NCI-H146 treated with DMSO at 0.1 percent for 48 hours (cell line): ENCODE data around the gene FIGN.

Experiments used
- DNase-seq: peaks from one replicate; lab custom pipeline; 2025; ENCODE audit not compliant: unreplicated experiment; lab: John Stamatoyannopoulos, UW

FIGN gene

DNA sequence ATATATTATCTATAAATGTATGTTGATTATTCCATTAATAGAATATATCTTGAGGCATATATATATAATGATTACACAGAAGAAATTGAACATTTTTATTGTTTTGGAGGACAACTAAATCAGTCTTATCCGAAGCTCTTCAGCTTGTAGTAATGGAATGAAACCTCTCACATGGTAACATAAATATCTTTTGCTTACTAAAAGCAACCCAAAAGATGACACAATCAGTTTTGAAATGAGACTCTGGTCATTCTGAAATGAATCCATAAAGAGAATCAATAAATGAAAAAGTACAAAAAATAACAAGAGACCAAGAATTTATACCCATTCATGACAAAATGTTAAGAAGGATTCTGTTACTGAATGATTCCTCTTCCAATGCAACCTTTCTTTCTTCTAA is 110.2 kb downstream of the FIGN start:
- no peak for DNase-seq

DNA sequence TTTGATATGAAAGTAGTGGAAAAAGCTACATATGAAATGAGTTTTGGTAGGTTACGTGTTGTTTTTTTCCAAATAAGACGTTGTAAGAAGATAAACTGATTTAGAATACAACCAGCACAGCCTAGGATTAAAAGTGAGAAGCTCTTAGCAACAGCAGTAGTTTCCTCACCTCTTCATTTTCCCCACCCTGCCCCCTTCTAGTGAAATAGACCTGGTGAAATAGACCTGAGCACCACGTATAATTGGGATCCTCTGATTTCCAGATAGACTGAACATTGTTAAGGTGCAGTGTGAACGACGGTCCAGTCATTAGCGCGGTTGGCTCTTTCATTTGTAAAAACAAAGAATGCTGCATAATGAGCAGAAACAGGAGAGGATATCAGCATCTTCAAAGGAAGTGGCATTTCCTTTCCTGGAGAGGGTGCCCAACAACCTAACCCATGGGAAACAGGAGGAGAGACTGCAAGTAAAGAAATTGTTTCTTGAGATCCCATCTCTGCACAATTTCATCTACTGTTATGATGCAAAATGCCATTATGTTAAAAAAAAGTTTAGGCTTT is 114.3 kb downstream of the FIGN start:
- no peak for DNase-seq

DNA sequence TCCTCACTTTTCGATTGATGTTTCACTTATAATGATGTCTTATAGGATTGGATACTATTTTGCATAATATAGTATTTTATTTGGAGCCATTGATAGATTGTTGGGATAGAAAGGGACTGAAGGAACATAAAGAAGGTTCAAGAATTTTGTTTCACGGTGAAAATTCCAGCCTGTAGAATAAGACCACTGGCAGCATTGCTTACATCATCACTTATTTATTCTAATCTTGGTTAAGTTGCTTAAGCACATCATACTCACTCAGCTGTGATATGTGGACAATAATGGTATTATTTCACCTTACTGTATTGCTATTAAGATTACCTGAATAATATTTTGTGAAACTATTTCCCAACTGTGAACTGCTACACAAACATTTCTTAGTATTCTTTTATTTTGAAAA is 118.3 kb downstream of the FIGN start:
- DNase-seq: no peak

DNA sequence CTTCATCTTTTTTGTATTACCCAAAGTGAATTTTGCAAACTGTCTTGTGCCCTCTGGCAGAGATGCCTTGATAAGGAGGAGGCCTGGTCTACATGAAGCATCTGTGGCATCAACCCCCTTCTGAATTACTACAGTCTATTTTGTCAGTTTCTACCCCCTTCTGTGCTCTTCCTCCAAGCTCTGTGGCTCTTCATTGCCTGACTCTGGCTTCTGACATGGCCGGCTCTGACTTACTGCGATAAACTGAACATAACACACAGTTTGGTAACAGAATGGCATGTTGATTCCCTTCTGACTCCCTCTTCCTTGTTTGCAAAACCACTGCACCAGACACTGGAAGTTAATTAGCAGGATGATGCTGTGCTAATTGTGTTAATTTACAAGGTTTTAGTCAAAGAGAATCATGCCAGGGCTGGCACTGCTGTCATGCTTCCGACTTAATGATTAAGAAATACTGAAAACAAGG is 122.5 kb downstream of the FIGN start:
- DNase-seq: no peak

DNA sequence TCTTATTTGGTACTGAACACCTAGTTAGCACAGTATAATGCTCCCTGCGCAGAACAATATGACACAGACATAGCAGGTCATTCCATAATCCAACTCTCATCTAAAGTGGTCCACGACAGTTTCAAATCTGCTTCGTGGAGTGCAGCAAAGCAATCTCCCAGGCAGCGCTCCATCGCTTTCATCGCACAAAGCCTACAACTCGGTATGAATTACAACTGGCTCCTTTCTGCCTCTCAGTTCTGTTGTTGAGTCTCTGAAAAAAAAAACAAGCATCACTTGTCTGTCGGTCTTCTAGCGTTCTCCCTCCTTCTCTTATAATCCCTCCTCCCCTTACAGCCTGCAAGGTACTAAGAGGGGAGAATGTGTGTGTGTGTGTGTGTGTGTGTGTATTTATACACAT is 123.5 kb downstream of the FIGN start:
- no peak for DNase-seq

DNA sequence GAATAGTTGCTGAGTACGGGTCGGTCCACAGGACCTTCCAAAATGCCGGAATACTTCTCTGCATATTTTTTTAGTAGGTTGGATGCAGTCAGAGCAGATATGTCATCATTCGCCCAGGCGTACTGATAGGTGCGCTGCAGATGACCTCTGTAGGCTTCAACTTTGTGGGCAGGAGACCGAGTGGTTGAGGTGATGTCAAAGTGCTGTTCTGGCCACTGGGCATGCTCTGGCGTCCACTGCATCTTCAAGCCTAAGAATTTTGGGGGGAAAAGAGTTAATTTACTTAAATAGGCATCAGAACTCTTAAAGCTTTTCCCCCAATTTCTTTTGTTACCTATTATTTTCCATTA is 124.3 kb downstream of the FIGN start:
- no peak for DNase-seq

DNA sequence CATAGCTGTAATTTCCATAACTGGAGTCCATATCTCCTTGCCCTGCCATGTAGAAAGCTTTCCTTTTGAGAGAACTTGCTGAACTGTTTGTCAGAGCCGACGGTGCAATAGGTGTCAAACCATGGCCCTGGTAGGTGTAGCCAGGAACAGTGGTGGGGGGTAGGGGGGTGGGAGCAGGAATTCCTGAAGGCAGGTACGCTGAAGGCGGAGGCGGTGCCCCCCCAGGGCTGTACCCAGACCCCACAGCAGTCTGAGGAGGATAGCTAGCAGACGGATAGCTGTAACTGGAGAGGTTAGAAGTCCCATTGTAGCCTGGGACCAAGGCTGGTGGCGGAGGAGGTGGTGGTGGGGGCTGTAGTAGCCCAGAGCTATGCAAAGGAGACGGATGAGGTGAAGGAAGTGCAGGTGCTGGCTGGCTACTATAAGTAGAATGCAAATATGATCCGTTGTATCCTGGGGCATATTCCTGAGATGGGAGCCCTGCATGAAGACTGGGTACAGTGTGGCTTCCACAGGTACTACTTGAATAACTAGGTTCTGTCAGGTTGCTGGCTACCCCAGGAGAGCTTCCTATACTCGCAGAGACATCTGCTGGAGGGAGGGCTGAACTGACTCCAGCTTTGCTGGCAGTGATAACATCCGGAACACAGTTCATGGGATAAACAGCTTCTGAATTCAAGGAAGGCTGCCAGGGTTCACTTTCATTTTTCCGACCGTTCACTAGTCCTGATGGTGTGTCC is 124.8 kb downstream of the FIGN start:
- DNase-seq: no peak

DNA sequence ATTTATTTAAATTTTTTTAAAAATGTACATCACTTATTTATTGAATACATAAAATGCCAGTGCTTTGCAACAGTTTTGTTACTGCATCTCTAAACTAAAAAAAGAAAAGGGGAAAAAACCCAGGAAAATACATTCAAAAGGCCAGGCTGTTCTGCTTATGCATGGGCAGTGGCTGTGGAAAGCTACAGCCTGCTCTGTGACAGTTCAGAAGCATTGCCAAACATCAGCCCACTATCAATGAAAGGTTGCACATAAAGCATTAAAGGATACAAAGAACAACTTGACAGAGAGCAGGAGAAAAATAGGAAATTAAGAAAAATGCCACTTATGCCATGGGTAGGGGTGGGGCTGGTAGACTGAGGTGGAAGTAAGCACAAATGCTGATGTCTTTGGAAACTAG is 128.2 kb downstream of the FIGN start:
- DNase-seq: no peak

DNA sequence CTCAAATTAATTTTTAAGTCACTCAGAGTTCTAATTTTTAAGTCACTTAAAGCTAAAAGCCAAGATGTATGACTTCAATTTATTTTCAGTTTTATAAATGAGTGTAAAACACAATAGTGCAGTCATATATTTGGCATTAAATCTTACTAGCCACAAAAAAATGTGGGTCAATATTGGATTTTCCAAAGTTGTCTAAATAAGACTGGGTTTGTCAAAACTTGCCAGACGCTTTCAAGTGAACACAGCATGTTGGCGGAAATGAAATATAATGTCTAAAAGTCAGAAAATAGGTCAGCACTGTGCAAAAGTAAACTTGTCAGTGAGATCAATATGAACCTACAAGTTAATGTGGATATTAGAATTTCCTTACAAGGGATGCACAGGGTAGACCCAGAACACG is 128.9 kb downstream of the FIGN start:
- no peak for DNase-seq

DNA sequence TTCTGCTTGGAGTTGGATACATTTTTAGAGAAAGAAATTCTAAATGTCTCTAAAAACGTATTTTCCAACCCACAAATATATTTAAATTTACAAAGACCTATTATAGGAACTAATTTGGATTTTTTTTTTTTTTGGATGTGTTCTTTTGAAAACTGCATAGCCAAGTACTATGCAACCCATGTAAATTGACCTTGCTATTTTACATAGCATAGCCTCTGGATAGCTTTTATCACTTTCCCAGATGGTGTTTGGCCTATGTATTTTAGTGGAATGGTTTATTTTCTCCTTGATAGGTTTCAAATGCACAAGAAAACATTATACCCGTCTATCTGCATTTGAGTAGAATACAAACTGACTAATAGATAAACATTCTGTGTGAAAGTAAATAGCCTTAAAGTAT is 130.0 kb downstream of the FIGN start:
- DNase-seq: no peak

DNA sequence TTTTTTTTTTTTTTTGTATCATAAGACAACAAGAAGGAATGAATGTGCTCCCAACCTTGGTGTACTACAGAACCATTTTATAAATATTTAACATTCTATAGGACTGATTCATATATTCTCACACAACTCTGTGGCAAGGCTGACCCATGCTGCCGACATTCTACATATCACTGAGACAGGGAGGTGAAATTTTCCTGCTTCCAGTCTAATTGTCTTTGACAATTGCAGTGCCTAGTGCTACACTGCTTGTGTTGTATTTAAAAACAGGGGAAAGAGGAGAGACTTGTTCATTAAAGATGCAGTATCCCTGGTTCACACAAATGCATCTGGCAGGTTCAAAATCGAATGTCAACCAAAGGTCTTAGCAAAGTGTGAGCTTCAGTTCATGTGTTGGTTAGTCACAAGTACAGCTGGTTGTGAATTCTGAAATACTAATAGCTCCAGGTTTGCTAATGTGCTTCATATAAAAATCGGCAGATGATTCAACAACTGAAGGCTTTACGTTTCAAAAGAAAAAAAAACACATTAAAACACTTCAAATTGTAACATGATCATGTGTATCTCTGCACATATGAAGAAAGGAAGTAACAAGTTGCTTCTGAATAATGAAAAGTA is 130.8 kb downstream of the FIGN start:
- DNase-seq: no peak

DNA sequence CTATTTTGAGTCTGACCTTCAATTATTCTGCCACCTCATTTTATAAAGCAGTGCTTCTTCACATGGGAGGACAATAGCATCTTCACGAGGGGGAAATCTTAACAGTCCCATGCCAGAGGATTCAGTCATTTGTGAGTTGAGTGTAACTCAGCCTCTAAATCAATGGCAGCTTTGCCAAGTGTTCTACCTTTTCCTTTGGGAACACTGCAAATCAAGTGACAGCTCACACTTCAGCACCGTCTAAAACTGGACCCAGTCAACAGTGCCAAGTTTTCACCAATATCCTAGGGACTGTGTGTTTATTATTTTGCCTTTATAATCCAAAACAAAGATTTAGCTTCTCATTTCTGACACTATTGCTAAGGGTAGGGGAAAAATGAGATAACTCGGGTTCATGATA is 133.6 kb downstream of the FIGN start:
- no peak for DNase-seq

DNA sequence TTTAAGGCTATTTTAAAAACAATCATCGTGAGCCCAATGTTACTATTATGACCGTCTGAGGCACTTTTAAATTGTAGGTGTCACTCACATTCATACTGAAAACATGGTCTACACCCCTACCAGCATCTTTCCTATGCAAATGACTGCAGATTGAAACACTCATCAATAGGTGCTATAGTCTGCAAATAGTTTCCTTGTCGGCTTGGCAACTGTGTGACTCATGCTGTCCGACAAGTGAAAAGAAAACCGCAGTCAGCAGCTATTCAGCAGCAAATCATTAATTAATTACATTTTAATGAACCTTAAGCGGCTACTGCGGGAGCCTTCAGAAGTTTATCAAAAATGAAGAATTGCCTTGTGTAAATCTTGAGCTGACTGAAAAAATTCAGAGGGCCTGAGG is 134.4 kb downstream of the FIGN start:
- no peak for DNase-seq

DNA sequence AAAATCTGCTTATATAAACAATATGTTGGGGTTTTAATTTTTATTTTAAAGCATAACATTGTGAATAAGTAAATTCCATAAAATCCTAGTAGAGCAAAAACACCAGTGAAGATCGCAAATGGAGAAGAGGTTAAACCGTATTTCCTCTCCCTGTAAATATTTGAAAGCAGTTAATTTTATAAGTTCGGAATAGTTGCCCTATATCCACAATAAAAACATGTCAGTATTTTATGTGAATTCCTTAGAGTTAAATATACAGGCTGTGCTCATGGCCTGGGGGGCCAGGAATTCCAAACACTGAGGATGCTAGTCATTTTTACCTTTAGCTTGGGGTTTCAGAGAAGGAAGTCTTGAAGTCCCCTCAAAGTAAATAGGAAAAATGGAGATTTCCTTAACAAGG is 135.0 kb downstream of the FIGN start:
- DNase-seq: no peak

DNA sequence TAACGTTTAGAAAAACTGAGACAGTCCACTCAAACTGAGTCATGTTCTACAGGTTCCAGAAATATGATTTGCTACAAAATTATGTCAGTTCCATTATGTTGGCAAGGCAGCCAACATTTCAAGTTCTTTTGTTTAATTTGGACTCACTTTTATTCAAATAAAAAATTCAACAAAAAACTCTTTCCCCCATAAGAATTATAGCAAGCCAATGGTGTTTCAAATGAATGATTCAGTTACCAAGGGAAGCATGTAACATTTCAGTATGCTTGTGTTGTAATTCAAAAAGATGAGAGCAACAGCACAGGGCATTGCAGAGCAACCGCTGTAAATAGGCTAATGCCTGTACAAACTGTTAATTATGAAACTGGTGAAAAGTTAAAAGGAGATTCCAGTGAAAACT is 140.8 kb downstream of the FIGN start:
- DNase-seq: no peak

DNA sequence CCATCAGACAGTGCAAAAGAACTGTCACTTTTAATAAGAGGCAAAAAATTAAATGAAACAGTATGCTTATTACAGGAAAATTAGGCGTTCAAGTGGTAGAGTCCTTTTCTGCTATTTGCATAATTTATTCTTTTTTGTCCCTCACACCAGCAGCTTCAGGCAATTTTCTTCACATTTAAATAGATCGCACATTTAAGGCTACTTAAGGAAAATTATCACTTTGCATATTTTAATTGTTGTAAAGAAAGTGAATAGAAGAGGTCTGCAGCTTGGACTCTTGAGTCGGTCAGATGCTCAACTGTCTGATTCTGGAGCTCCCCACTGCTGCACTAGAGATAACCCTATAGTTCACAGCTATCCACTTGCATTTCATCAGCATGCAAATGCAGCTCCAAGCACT is 141.3 kb downstream of the FIGN start:
- DNase-seq: no peak

DNA sequence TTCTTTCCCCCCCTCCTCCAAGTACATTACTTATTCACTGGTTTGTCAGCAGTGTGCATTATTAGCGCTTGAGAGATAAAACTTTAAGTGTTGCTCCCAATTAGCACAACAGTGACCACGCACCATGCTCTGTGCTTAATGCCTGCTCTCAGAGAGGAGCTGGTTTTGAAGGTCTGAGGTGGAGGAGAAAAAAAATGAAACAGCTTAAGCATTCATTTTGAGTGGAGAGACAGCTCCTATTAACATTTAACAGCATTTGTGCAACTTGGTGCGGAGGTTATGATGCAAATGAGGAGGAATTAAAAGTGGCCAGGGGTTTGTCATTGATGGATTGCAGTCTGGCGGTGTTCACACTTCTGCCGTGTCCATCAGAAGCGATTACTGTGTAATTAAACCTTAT is 141.8 kb downstream of the FIGN start:
- no peak for DNase-seq

DNA sequence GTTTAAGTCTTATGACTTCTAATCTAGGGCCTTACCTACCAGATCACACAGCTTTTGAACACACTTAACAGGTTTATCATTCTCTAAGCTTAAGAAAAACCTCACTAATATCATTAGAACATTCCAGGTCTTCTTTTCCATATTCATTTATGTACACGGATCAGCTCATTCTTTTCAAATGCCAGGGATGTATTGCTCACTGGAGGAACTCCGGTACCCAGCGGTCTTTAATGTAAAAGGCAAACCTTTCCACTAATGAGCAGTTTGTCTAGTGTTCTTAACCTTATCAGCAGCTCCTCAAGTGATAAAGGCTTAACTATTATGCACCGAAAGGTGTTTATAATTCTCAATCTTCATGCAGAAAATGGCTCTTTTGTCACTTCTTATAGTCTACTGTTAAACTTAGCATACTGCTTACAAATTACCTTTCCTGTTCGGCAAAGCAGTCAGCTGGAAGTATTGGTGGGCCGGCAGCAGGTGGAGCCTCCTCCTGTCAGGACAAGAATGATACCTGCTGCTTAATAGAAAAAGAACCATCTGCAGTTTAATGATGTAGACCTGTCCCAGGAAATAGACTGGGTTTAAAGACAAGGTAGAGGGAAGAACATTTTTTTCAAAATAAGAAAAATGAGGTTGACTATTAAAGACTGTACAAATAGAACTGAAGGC is 142.7 kb downstream of the FIGN start:
- no peak for DNase-seq

DNA sequence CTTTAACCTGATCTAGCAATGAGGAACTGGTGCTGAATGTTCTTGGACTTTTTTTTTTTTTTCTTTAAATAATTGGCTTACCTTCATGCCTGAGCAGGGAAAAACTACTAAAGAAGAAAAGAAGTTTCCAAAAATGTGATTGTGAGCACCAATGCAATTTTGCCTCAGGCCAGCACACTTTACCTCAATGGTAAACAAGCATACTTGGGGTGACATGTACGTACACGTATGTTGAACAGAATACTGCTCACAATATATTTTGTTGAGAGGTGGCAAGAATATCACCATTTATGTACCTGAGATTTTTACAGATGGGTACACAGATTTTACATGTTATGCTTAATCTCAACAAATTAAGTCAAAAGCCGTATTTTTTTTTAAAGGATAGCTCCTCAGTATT is 144.3 kb downstream of the FIGN start:
- no peak for DNase-seq

DNA sequence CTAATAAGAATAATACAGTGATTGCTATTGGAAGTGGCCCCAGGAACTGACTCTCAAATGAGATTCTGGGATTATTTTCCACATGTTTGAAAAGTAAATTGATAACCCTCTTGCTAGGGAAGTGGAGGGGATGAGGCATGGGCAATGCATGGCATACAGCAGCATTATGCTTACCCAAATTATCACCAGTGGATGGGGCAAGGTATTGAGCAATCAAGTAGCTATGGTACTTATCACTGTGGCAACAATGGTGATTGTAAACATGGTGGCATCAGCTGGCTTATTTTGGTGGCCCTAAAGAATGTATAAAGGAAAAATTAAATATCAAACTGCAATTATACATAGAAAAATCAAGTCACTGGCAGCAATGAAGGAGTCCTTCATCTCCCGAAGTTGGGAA is 155.1 kb downstream of the FIGN start:
- no peak for DNase-seq

DNA sequence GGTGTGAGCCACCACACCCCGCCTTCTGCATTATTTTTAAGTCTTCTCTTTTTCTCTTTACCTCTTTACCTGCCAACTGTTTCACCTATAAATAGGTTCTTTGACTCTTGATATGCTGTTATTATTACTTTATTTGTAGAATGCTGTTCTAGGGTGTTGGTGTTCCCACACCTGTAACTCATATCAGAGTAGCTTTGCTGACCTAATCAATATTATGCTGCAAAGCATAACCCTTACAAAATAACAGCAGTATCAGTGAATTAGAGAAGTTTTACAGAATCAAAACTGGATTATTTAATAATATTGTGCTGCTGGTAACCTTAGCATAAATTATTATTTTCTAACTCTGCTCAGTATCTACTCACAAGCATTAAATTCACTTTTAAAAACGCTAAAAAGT is 161.5 kb downstream of the FIGN start:
- no peak for DNase-seq

DNA sequence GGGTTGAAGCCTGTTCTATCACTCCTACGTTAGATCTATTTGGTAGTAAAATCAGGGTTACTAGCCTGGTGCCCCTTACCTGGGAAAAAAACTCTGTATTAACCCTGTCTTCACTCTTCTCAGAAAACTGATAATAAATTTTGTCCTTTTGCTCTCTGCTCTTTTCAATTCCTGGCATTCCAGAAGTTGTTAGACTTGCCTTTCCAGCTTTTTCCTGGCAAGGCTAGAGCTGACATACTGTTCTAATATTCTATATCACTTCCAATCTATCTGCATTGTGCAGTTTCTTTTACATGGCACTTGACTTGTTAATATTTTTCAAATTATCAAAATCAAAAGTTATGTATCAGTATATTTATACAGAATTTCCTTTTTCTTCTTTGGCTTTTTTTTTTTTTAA is 162.2 kb downstream of the FIGN start:
- DNase-seq: no peak
